ENCODE measurements around the gene AP3D1.

The AP3D1 gene

GRCh38 chr19:2180881-2181632 lies 29.7 kb upstream of the AP3D1 start:
- DNase-seq, result no peak

- DNase-seq, result no peak
Measured at GRCh38 chr19:2180114-2180513, 28.7 kb upstream of the AP3D1 start.

GRCh38 chr19:2179095-2179494 lies 27.7 kb upstream of the AP3D1 start:
- DNase-seq, result no peak

- no peak for DNase-seq
Measured at GRCh38 chr19:2176337-2176994, 25.1 kb upstream of the AP3D1 start.

- no peak for DNase-seq
Measured at GRCh38 chr19:2175742-2176141, 24.4 kb upstream of the AP3D1 start.

GRCh38 chr19:2173767-2174577 lies 22.6 kb upstream of the AP3D1 start:
- no peak for DNase-seq

- DNase-seq, result no peak
Measured at GRCh38 chr19:2173388-2173766, 22.0 kb upstream of the AP3D1 start.

- no peak for DNase-seq
Measured at GRCh38 chr19:2171349-2172145, 20.2 kb upstream of the AP3D1 start.

GRCh38 chr19:2170987-2171348 lies 19.6 kb upstream of the AP3D1 start:
- no peak for DNase-seq

GRCh38 chr19:2170219-2170618 lies 18.9 kb upstream of the AP3D1 start:
- DNase-seq, result no peak

- no peak for DNase-seq
Measured at GRCh38 chr19:2168619-2169424, 17.5 kb upstream of the AP3D1 start.

- DNase-seq, result no peak
Measured at GRCh38 chr19:2167896-2168618, 16.7 kb upstream of the AP3D1 start.

- DNase-seq, result no peak
Measured at GRCh38 chr19:2166741-2167738, 15.7 kb upstream of the AP3D1 start.

- no peak for DNase-seq
Measured at GRCh38 chr19:2164020-2164998, 12.9 kb upstream of the AP3D1 start.

GRCh38 chr19:2160379-2160778 lies 9.0 kb upstream of the AP3D1 start:
- no peak for DNase-seq

- DNase-seq, result no peak
Measured at GRCh38 chr19:2157452-2157851, 6.1 kb upstream of the AP3D1 start.

- DNase-seq, result no peak
Measured at GRCh38 chr19:2154587-2155075, 3.3 kb upstream of the AP3D1 start.

GRCh38 chr19:2150794-2151338 lies 500 bp downstream of the AP3D1 start:
- DNase-seq, result no peak
